ENCODE results near the gene XYLT1. TPM values are rescaled to one million over a fixed set of nuclear protein-coding genes. Genes with fewer than 3 reads are reported as not detected.

The XYLT1 gene
- total RNA-seq, 4 donors from 2014 or later, result 5.6 to 14.9 (median 10.8) TPM

DNA sequence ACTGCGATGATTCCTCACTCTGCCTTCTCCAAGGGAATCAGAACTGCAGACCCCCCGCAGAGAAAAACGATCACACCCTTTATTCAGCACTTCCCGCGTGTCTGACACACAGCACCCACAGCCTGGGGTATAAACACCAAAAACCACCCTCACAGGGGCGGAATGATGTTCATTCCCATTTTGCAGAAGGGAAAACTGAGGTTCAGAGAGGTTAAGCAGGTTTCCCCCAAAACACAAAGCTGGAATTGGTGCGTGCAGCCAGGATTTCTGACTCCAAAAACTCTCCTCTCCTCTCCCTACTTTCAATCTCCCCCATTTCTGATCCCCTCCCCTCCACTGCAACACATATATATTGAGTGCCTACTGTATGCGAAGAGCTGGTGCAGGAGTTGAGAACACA lies 55.8 kb downstream of the XYLT1 start:
- Histone ChIP-seq H3K4me1 (peaks cover 5 to 8% of the 10 kb centered on the region in 2 donors), H3K4me3 (replicated peaks in 1 of 3) (no peak overlapping the region), H3K27me3 (no peaks in the 10 kb centered on the region), H3K36me3 (no peaks in the 10 kb centered on the region), H3K9me3 (no peaks in the 10 kb centered on the region), H3K27ac (no peak overlapping the region)
- intact Hi-C loops (cut with DNase I), result no loop called here
- WGBS, 2 donors, result 95 to 97% methylated on average over 8 of the region's 8 CpGs
- no peak for DNase-seq
- TF ChIP-seq, protein P1, sequence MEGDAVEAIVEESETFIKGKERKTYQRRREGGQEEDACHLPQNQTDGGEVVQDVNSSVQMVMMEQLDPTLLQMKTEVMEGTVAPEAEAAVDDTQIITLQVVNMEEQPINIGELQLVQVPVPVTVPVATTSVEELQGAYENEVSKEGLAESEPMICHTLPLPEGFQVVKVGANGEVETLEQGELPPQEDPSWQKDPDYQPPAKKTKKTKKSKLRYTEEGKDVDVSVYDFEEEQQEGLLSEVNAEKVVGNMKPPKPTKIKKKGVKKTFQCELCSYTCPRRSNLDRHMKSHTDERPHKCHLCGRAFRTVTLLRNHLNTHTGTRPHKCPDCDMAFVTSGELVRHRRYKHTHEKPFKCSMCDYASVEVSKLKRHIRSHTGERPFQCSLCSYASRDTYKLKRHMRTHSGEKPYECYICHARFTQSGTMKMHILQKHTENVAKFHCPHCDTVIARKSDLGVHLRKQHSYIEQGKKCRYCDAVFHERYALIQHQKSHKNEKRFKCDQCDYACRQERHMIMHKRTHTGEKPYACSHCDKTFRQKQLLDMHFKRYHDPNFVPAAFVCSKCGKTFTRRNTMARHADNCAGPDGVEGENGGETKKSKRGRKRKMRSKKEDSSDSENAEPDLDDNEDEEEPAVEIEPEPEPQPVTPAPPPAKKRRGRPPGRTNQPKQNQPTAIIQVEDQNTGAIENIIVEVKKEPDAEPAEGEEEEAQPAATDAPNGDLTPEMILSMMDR (IDR thresholded peaks at IDR 0.05), result no peak
- no peak for TF ChIP-seq POLR2A (IDR thresholded peaks at IDR 0.05)

DNA sequence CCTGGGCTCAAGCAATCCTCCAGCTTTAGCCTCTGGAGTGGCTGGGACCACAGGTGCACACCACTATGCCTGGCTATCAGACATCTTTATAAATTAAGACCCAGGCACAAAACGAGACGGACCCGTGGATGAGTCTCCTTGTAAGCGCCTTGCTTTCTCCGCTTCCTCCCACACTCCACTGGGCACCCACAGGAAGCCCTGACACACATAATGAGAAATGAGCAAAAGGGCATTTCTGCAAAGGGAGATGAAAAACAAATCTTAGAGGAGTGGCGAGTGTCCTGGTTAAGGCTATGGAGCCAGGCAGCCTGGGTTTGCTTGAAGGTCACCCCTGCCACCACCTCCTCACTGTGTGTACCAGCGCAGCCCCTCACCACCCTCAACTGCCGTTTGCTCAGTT lies 56.3 kb downstream of the XYLT1 start:
- 80 to 82% methylated on average over 8 of the region's 8 CpGs for WGBS, 2 donors
- Histone ChIP-seq H3K36me3 (no peaks in the 10 kb centered on the region), H3K4me1 (peaks cover 5 to 8% of the 10 kb centered on the region in 2 donors), H3K27ac (no peak overlapping the region), H3K27me3 (no peaks in the 10 kb centered on the region), H3K4me3 (replicated peaks in 1 of 3) (no peak overlapping the region), H3K9me3 (no peaks in the 10 kb centered on the region)
- no peak for DNase-seq
- TF ChIP-seq POLR2A (IDR thresholded peaks at IDR 0.05), result no peak
- TF ChIP-seq, protein P1 (IDR thresholded peaks at IDR 0.05), result no peak
- intact Hi-C loops (cut with DNase I), result no loop called here

DNA sequence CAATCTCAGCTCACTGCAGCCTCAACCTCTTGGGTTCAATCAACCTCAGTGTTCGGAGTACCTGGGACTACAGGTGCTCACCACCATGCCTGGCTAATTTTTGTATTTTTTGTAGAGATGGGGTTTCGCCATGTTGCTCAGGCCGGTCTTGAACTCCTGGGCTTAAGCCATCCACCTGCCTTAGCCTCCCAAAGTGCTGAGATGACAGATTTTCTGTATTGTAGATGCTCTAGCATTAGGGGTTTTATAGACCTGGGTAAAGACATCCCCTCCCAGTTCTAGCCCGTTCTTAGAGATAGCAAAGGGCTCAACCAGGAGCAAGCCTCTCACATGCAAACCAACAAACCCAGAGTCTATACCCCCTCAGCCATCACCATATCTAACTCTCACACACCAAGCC lies 57.3 kb downstream of the XYLT1 start:
- intact Hi-C loops (cut with DNase I), result no loop called here
- Histone ChIP-seq H3K9me3 (no peaks in the 10 kb centered on the region), H3K4me1 (peaks cover 5 to 8% of the 10 kb centered on the region in 2 donors), H3K4me3 (replicated peaks in 1 of 3) (no peak overlapping the region), H3K36me3 (no peaks in the 10 kb centered on the region), H3K27me3 (no peaks in the 10 kb centered on the region), H3K27ac (no peak overlapping the region)
- TF ChIP-seq, protein P1 (IDR thresholded peaks at IDR 0.05), result no peak
- no peak for TF ChIP-seq POLR2A (IDR thresholded peaks at IDR 0.05)
- no peak for DNase-seq
- WGBS, 2 donors, result 88 to 89% methylated on average over 4 of the region's 4 CpGs

DNA sequence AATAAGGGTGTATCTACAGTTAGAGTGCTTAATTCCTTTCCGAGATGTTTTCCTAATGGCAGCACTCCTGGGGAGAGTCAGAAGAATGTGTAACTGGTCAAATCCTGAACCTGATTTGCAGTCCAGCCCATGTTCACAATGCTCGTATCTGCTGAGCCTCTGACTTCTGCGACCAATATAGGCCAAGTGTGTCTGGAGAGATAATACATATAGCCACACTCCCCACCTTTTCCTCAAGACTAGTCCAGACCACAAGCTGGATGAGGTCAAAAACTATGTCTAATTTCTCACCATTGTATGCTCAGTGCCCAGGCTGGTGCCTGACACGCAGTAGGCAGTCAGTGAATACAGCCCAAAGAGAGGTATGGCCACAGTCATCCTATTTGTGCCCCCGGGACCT lies 58.0 kb downstream of the XYLT1 start:
- no peaks in the 10 kb centered on the region for H3K36me3 ChIP-seq

DNA sequence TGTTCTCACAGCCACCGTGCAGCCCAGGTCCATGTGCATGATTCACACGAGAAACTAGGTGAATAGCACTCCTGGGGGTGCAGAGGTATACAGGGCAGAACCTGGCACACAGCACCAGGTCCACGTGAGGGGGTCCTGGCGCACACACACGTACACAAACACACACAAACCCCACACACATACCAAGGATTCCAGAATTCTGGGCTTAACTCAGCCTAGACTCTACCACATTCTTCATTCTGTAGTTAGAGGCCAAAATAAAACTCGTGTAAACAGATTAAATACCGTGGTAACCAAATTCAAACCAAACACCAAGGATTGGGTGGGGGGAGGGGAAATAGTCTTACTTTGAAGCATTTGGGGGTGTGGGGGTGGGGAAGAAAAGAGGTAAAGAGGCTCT lies 58.5 kb downstream of the XYLT1 start:
- TF ChIP-seq POLR2A (IDR thresholded peaks at IDR 0.05), result no peak
- TF ChIP-seq, protein P1 (IDR thresholded peaks at IDR 0.05), result no peak
- no peaks in the 10 kb centered on the region for H3K9me3 ChIP-seq
- DNase-seq, result no peak
- no peaks in the 10 kb centered on the region for H3K36me3 ChIP-seq
- 66 to 84% methylated on average over 7 of the region's 7 CpGs for WGBS, 2 donors
- intact Hi-C loops (cut with DNase I), result no loop called here
- peaks cover under 1 to 8% of the 10 kb centered on the region in 2 donors for H3K4me1 ChIP-seq
- no peak overlapping the region for H3K4me3 ChIP-seq (replicated peaks in 1 of 3)
- no peak overlapping the region for H3K27ac ChIP-seq
- H3K27me3 ChIP-seq, result no peaks in the 10 kb centered on the region

More for the DNA sequence above, 58.0 kb downstream of the XYLT1 start:
- intact Hi-C loops (cut with DNase I), result no loop called here
- H3K9me3 ChIP-seq, result no peaks in the 10 kb centered on the region
- H3K27ac ChIP-seq, result no peak overlapping the region
- H3K27me3 ChIP-seq, result no peaks in the 10 kb centered on the region
- WGBS, 2 donors, result 86 to 90% methylated on average over 5 of the region's 5 CpGs
- DNase-seq, result no peak
- H3K4me1 ChIP-seq, result peaks cover 5 to 8% of the 10 kb centered on the region in 2 donors
- no peak overlapping the region for H3K4me3 ChIP-seq (replicated peaks in 1 of 3)
- TF ChIP-seq, protein P1 (IDR thresholded peaks at IDR 0.05), result no peak
- no peak for TF ChIP-seq POLR2A (IDR thresholded peaks at IDR 0.05)

Data from thyroid gland (tissue), 4 donors.